ENCODE measurements around the gene LTB4R2.
"Not testable (repeated sequence)": the region's sequence is repeated elsewhere in the genome, so short reads cannot be mapped to it uniquely, and the experiment has no call there.

The LTB4R2 gene

DNA sequence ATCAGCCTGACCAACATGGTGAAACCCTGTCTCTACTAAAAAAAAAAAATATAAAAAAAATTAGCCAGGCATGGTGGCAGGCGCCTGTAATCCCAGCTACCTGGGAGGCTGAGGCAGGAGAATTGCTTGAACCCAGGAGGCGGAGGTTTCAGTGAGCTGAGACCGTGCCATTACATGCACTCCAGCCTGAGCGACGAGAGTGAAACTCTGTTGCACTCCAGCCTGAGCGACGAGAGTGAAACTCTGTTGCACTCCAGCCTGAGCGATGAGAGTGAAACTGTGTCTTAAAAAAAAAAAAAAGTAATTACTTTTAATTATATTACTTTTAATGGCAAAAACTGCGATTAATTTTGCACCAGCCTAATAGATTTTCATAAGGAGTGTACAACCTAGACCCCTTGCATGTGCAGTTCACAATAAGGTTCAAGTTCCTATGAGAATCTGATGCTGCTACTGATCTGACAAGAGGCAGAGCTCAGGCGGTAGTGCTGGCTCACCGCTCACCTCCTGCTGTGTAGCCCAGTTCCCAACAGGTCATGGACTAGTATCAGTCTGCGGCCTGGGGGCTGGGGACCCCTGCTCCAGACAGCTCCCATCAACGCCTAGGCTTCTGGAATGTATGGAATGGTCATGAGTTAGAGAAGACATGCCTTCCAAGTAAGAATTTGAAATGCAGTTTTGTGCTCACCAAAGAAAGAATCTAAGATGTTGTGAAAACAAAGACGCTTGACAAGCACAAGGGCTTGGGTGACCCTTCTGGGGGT is 11.5 kb downstream of the LTB4R2 start:
- no peak for DNase-seq

DNA sequence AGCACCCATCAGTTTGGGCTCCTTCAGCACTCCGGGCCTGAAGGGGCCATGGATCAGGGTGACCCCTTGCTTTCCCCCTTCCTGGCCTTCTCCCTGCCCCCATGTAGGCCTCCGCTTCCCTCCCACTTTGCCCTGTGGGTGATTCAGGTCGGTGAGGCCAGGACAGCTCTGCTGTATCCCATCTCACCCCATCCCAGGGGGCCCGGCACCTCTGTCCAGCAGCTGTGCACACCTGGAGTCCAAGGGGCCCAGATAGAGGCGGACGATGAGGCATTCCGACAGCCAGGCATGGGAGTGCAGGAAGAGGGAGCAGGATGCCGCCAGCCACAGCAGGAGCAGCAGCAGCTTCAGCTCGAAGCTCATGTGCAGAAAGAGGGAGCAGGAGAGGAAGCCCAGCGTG is 12.7 kb downstream of the LTB4R2 start:
- no peak for DNase-seq

DNA sequence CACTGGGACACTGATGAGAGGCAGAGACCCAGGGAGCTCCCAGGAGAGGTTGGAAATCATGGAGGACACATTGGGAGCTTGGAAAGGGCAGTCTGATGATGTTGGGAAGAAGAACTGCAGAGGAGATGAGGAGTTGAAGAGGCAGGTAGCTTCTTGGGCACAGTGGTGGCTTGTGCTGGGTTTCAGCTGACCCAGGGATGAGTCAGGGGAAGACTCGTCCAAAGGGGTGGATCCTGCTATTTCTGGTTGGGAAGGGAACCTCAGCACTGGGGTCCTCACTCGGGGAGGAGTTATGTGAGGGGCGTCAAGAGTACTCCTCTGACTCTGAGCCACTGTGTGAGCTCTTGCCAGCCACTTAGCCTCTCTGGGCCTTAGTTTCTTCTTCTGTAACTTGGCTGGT is 13.4 kb downstream of the LTB4R2 start:
- no peak for DNase-seq

DNA sequence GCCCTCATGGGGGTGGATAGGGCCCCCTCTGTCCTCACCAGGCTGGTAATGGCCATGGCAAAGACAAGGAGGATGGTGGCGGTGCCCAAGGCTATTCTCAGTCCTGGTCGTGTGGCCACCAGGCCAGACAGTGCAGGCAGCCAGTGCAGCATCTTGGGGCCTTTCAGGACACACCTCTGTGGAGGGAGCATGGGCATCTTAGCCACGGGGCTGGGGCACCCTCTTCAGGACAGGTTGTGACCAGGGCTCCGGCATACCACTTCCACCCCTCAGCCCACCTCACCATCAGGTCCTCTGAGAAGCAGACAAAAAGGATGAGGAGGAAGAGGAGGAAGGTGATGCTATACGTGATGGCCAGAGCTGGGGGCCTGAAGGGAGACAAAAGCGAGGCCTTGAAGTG is 14.1 kb downstream of the LTB4R2 start:
- no peak for DNase-seq

DNA sequence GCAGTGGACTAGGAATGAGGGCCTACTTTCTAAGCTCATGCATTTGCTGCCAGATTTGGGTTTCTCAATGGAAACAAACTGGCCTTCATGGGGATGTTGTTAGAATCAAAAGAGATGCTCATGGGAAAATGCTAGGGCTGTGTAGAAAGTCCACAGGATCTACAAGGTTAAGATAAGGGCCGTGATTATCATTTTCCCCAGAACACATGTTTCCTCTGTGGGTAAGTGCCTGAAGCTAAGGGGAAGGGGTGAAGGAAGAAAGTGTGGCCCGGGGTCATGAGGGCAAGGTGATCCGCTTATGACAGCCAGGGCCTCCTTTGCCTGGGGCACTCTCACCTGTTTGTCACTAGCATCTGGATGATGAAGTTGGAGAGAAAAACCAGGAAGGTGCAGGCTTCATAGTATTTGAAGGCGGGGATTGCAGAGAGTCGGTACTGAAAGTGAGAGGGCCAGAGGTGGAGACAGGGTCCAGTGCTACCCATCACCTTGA is 15.1 kb downstream of the LTB4R2 start:
- DNase-seq = no peak

DNA sequence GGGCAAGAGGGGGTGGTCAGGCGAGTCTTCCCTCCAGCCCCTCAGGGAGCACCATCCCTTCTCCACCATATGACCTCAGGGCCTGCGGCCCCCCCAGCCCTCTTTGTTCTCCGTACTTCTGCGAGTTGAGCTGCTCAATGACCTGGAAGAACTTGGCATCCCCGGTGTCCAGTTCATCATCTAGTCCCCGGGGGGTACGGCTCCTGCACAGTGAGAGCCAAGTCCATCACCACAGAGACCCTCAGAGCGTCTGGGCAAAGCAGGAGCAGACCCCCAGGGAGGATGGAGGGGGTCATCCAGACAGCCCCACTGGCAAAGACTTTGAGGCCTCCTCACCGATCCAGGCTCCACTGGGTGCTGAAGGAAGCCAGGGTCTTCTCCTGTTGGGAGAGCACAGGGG is 16.0 kb downstream of the LTB4R2 start:
- DNase-seq = no peak

DNA sequence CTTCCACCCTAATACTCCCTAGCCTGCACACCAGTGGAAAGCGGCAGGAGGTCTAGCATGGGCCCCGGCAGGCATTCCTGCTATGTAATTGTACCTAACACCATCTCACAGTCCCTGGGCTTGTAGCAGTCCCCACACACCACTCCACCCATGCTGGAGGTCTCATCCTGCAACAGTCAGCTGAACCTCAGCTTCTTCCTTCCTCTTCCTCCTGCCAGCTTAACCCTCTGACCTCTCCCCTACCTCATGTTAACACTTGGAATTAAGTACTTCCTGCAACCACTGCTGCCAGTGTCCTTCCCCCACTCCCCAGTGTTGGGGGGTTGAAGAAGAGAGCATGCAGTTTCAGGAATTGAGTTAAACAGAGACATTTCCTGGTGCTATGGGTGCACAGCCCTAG is 17.4 kb downstream of the LTB4R2 start:
- DNase-seq = peak; percentile 87

DNA sequence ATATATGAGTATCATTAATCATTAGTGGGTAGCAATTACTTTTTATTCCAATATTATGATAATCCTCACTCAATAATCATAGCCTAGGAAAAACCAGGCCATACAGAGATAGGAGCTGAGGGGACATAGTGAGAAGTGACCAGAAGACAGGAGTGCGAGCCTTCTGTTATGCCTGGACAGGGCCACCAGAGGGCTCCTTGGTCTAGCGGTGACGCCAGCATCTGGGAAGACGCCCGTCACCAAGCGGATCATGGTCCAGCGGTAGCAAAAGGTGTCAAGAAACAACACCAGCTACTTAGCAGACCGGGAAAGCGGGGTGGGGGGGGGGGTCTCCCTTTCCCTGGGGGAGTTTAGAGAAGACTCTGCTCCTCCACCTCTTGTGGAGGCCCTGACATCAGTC is 18.0 kb downstream of the LTB4R2 start:
- not testable (repeated sequence) for DNase-seq

DNA sequence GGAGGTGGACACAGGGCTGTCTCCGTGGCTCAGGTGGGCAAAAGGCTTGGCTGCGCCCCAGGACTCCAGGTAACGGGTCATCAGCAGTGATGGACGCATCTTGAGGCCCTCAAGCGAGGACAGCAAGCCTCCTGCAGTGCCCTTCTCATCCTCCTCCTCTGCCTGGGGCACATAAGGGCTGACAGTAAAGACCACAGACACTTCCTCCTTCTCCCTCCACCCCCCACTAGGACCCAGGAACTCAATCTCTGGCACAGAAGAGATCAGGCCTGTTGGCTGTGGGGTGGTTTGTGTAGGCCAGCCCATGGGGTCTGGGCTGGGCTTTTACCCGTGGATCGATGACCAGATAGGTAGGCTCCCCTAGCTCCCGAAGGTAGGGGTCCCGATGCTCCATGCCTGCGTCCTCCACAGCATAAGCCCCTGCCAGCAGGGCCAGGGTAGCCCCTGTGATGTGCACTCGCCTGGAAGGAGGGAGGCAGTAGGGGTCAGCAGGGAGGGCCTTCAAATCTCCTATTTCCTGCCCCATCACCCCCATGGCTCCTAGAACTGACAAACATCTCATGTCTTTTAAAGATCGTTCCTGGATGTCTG is 19.2 kb downstream of the LTB4R2 start:
- peak; percentile 42 for DNase-seq

DNA sequence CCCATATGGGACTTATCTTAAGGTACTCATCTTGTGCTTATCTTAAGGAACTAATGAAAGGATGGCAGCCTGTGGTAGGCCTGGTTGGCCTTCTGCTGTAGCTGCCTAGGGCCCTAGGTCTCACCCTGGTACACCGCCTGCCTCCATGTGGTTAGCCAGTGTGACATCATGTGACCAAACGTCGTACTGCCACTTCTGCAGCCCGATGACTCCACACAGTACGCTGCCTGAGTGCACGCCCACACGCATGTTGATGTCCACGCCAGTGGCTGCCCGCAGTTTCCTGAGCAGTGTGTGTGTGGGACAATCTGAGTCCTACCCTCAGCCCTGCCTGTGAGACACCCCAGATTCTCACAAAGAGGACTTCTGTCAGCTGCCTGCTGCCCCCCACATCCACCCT is 19.8 kb downstream of the LTB4R2 start:
- peak; percentile 92 for DNase-seq

DNA sequence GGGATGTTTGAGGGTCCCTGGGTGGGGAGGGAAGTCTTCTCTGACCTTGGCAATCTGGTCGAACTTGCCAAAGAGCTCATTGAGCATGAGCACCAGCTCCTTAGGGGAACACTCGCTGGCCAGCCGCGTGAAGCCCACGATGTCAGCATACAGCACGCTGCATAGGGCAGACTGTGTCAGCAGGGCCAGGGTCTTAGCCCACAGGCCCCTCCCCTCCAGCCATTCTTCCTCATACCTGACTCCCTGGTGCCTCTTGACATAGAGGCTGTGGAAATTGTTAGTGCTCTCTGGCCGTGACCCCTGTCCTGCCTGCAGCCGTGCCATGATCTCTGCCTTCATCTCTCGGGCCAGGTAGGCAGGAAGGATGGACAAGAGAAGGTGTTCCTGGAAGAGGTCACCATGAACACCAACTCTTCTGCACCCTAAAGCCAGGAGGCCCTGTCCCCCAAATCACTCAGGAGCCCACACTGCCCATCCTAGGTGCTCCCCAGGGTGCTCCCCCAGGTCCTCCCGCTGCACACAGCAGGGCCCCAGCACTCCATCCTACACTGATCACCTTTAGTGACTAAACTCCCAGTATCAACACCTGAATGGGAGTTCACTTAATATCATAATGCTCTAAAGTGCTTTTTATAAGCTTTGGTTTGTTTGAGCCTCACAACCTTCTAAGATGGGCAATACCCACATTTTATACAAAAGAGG is 21.2 kb downstream of the LTB4R2 start:
- no peak for DNase-seq

DNA sequence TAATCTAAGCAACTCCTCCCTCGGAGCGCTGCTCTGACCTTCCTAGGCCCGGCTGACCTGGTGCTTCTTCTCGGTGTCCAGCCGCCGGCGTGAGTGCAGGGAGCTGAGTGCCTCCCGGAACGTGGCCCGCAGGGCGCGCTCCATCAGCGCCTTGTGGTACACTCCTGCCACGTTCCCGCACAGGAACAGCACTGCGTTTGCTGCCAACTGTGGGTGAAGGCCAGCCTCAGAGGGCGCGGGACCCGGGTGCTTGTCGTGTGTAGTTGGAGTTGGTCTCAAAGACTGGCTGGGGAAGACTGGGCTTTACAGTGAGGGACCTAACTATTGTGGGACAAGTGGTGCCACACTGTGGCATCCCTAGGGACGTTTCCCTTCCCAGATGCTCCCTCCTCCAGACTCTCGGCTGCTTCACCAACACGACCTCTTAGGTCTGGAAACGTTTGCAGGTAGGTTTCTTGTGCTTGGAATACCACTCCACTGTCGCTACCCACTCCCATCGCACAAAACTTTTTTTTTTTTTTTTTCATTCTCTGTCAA is 21.9 kb downstream of the LTB4R2 start:
- no peak for DNase-seq

DNA sequence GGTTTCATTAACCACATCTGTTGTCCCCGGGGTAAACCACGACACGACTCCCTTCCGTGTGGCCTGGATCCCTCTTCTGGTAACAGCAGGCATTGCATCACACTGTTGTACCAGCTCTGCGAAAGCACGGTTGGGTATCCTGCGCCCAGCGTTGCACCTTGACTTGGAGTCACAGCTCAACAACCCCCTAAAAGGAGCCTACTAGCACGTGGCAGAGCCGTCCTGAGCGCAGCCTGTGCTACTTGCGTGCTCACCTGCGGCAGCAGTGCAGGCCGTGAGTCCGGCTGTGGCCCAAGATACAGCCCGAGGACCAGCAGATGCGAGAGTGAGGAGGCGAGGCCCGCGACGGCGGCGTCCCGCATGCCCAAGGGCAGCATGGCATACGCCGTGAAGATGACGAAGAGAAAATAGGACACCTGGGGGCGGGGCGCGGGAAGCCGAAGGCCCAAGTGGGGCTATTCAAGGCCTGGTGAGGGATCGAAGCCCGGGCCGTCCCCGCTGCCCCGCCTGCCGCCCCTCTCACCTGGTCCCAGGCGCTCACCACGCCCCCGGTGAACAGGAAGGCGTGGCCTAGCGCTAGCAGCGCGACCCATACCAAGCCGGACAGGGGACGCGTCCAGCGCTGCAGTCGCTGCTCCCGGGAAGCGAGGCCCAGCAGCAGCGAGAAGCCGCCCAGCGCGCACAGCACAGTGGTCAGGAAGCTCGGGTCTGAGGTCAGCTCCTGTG is 22.5 kb downstream of the LTB4R2 start:
- DNase-seq = peak; percentile 79

DNA sequence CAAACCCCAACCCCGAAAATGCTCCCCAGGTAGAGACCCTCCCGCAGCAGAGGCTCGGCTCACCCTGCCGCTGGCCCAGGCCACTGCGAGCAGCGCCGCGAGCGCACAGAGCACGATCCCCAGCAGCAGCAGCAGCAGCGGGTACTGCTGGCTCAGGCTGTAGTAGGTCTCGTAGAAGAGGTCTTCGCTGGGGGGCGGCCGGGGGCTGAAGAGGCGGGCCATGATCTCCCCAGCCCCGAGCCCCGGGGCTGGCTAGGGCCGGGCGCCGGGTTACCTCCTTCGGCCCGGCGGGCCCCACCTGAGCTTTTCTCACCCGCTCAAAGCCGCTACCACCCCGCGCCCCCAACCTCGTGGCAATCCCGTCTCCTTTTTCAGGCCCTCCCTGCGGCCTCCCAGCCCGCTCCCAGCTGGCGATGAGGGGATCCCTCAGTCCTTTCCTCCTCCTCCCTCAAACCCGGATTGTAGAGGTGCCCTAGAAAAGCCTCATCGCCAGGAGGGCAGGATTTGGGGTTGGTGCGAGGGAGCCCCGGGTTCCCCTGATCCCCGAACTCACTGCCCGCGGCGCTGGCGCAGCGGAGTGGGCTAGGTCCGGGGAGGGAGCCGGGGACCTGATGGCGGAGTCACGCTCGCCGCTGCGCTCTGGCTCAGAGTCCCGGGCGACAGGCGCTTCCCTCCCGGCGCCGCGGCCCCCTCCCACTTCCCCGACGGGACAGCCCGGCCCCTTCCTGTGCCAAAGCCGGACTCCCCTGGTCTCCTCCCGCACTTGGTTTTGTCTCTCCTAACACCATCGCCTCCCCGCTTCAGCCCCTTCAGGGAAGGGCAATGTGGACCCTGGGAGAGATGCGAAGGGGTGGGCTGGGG is 24.7 kb downstream of the LTB4R2 start, which contains the start of gene ADCY4:
TSS of gene ADCY4 (minus strand) at position 641 of the 861 bp plus-strand sequence. CDS start at position 222, 419 bp downstream.
- no peak for DNase-seq

DNA sequence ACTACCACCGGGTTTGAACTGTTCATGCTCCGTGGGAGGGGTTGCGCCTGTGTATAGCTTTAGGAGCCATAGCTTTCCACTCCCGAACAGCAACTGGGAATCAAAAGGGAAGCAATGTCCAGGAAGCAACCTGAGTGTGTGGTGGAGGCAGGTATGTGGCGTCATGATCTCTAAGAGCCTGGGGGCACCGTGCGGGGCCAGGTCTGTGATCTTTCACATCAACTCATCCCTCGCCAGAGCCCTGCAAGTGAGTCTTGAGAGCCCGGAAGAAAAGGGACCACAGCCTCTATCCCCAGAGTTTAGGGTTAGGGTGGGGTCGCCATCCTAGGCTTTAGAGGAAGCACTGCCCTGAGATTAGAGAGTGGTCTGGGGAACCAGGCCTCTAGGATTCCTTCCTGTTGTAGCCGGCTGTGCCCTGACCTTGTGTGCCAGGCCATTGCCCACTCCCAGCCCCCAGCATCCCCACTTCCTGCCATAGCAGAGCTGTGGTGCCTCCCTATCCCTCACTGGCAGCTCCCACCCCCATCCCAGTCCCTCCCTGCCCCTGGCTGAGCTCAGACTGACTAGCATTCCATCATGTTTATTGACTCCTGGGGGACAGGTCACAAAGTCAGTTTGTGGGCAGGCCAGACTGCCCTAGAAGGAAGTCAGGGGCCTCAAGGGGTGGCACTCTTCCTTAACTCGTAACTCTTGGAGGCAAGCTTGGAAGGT is 25.7 kb downstream of the LTB4R2 start:
- peak; percentile 34 for DNase-seq

DNA sequence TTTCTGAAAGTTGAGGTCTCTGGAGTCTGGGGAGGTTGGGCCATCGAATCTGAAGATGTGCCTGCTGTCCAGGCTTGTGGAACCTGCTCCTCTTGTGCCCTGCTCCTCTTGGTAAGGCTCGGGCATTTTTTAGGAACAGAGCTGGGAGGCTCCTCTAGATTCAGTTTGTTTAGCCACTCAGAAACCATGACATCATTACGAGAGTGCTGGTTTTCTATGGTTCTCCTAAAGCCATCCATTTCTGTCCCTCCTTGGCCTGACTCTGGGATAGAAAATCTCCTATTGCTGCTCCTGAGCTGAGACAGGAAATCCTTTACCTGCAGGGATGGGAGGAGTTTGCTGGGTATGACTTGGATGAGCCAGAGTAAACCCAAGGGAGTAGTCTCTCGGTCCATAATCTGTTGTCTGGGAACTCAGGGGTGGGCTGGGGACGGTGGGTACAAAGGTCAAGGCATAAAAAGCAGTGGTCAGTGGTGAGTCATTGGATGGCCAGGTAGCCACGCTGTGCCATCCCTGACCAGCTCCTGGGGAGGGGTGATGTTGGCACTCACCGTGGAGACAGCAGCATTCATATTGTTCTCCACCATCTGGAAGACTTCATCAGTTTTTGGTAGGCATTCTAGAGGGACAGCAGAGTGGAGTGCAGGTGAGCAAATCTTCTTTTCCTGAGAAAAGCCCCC is 27.3 kb downstream of the LTB4R2 start:
- DNase-seq = no peak

DNA sequence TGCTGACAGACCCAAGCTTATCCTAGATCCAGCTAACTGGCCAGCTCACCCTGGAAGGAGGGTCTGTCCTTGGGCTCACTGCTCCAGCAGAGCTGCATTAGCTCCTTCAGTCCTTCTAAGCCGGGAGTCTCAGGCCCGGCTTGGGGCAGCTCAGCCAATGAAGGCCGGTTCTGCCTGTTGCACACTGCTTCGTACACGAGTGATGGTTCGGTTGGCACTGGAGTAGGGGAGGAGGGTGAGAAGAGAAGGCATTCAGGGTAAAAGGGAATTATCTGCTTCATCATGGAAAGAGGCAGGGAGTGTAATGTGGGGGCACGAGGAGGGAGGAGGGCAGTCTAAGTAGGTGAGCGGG is 27.9 kb downstream of the LTB4R2 start:
- no peak for DNase-seq

DNA sequence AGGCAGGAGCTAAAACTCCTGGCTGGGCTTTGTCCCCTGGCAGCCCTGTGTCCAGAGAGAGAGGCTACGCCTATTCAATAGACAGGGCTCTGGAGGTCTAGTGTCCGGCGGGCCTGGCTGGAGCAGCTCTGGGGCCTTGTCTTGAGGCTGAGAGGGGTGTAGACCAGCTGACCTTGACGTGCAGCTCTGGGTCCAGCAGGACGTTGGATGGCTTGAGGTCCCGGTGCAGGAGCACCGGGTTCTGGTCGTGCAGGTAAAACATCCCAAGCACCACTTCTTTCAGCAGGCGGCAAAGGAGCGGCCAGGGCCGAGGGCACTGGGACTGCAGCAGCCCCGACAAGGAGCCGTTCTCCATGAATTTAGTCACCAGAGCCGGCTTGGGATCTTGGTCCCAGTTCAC is 28.9 kb downstream of the LTB4R2 start:
- no peak for DNase-seq

DNA sequence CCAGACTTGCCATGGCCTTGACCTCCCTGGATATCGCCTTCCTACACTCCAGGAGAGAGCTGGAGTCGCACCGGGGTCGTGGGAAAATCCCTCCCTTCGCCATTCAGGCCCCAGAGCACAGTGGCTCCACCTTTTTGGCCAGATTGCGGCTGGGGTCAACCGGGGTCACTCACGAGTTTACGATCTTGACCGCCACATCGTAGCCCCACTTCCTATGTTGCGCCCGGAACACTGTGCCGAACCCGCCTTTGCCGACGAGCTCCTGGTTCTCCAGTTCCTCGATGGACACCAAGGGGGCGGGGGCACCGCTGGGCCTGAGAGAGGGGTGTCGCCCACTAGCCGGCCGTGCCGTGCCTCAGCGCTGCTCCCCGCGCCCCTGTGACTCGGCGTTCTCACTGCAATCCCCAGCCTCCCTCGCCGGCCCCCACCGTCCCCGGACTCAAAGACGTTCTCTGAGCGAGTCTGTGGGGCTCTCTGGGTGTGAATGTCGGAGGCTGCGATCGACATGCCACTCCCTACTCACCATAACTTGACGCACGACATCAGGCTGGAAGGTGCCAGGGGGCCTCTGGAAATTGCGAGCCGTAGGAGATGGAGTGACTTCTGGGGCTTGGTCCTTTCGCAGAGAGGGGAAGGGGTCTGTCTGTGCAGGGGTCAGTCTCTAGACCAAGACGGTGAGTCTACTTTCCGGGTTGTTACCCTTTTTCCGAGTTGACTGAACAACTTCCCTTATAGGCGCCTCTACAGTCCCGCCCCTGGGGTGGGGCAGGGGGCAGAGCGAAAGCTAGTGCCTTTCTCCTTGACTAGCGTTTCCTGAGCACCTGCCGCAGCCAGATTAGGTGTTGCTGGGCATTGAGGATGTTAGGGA is 29.6 kb downstream of the LTB4R2 start, which contains the start of gene RIPK3:
TSS of gene RIPK3 (minus strand) at position 708 of the 868 bp plus-strand sequence. CDS start at position 543, 165 bp downstream.
- peak; percentile 52 for DNase-seq

DNA sequence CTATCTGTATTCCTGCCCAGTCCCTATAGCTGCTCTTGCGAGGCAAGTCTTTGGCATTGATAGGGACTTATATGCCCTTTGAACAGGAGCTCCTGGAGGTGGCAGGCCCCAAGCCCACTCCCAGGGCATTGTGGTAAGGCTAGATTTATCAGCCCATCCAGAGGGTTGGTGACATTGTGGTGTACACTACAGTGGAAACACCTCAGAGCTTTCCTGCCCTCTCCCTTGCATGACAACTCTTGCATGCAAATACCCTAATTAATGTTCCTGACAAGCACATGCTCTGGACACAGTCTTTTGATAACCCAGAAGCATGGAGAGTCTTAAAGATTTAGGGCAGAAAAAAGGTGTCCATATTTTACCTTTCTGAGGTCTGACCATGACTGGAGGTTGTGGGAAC is 30.7 kb downstream of the LTB4R2 start:
- no peak for DNase-seq
